GM21619 (cell line): ENCODE data around the gene PRPF8.
A peak's percentile ranks its signal among the peaks of the same experiment; 100 is the strongest.

Experiments used
- ATAC-seq: cut with Tn5 transposase; IDR thresholded peaks from one replicate; pipeline ENCODE4 v1.9.1; 2021; ENCODE audit not compliant: unreplicated experiment

PRPF8 gene

DNA sequence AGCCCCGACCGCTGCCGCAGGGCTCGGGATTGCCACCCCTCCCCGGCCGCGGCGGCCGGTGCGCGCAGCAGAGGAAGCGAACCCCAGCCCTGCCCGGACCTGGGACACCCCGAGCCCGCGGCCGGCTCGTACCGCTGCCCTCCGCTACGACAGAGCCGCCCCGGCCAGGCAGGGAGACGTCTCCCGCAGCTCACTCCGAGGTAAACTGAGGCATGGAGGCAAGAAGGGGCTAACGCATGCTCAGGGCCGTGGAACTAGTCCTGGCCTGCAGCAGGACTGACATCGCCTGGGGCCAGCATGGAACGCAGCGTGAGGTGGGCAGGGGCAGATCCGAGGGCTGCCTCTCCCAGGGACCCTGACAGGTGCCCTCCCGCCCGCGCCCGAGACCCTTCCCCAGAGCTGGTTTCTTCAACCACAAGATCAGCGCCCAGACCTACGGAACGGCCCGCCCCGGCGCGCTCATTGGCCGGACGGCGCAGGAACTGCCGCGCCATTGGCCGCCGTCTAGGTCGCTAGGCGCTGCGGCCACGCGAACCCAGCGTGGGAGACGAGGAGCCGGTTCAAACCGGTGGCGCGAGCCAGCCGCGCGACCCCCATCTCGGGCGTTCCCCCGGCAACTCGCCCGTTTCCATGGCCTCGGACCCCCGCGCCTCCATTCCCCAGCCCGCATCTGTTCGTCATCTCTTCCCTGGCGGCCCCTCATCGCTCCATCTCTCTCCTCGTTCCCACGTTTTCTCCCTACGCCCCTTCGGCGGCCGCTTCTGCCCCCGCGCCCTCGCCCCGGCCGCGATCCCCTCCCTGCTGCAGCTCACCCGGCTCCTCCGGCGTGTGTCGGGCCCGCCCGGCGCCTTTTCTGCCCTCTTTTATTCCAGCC lies 56.4 kb downstream of the PRPF8 start, which contains the start of gene SLC43A2:
Gene SLC43A2, minus strand, starts transcription at position 853 of the 874 bp plus-strand sequence. CDS start 960 bp downstream, outside the sequence.
- ATAC-seq = peak; percentile 57

DNA sequence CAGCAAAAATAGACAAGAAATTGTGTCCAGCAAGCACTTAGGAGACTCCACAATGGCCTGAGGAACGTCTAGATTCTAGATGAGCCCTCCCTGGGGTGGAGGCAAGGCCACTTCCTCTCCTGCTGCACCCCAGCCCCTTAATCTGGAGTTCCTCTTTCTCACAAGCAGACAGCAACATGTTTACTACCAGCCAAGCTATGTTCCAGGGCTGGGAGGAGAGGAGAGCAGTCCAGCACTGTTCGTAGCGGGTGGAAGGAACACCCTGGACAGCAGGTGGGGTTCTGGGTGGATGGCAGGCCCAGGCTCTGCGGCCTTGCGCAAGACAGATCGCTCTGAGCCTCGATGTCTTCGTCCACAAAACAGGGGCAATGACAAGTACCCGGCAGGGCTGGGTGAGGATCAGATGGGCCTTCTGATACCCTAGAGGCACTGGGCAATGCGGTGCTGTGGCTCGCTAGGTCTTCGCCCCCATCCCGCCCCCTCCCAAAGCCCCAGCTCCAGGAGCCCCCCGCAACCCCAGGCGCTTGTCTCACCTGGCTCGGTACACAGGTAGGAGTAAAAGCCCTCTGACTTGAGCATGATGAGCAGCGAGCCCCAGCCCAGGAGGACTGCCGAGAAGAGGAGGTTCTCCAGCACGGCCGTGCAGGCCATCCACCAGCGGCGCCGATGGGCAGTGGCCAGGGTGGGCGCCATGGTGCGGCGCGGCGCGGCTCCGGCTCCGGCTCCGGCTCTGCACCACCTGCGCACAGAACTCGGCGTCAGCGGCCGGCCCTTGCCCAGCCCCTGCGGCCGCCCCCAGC lies 57.3 kb downstream of the PRPF8 start:
- peak; percentile 5 for ATAC-seq

DNA sequence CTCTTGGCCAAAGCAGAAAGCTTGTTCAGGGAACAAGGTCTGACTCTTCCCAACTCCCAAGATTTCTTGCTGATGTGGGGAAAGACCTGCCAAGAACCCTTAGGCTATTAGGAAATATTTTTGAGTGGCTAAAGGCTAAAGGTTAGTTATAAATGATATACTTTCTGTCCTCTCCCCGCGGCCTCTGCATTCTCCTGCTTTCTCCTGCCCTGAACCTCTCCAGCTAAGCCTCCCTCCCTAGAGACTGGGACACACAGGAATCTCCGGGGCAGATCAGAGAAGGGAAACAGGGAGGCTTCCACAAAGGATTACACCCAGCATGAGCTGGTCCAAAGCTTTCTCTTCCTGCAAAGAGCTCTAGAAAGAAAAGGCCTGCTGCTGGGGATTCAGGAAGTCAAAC lies 58.3 kb downstream of the PRPF8 start:
- ATAC-seq = no peak

DNA sequence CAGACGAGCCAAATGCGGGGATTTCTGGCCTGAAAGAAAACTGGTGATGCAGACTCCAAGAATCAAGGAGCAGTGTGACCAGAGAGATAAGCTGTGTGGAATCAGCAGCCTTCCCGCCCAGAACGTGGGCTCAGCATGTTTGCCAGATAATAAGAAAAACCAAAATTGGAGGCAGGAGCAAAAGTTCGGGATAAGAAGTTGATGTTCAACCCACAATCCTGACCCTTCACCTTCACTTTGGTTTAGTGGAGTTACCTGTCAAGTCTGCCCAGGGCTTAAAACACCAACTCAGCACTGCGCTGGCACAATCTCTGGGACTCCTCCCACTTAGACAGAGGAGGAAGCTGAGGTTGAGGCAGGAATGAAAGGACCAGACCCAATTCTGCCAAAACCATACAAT lies 59.1 kb downstream of the PRPF8 start:
- ATAC-seq = no peak

DNA sequence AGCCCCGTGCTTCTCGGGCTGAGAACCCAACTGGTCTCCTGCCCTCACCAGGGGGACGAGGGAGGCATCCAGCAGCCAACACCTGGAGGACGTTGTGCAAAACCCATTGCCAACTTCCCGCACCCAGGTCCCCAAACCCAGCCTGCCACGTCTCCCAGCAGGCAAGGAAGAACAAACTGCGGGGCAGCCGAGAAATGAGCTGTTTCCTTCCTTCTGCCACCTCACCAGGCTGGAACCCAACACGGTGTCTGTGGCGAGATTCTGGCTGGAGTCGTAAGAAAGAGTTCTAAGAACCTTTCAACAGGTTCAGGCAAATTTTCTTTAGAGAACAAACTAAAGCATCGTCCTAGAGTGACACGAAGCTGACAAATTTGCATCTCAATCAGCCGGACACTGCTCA lies 59.6 kb downstream of the PRPF8 start:
- no peak for ATAC-seq

DNA sequence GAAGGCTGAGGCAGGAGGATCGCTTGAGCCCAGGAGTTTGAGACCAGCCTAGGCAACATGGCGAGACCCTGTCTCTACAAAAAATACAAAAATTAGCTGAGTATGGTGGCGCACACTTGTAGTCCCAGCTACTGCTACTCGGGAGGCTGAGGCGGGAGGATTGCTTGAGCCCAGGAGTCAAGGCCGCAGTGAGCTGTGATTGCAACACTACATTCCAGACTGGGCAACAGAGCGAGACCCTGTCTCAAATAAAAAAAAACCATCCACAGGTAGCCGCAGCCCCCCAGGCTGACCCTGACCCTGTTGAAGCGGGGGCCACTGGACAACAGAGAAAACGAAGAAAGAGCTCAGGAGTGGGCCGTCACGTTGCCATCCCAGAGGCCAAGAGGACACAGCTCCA lies 60.0 kb downstream of the PRPF8 start:
- no peak for ATAC-seq

DNA sequence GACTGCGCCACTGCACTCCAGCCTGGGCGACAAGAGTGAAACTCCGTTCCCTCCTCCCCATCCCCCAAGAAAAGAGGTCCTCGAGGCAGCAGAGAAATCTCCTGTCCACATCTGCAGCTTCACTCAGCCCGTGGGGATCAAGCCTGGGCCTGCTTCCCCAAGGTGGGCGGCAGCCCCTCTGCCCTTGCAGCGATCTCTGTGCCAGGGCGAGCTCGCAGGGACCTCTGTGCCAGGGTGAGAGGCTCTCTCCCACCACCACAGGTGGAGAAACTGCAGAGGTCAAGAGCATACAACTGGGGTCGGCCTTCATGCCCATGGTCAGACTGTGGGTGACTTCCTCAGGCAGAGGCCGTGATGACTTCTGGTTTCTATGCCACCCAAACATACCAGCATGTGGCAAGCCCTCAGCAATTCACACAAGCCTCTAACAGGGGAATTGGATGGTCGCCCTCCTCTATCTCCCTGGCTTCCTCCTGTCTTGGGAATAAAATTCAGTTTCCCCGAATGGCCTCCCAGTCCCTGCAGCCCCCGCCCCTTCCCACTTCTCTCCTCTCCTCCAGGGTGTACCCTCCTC lies 61.5 kb downstream of the PRPF8 start:
- ATAC-seq = no peak

DNA sequence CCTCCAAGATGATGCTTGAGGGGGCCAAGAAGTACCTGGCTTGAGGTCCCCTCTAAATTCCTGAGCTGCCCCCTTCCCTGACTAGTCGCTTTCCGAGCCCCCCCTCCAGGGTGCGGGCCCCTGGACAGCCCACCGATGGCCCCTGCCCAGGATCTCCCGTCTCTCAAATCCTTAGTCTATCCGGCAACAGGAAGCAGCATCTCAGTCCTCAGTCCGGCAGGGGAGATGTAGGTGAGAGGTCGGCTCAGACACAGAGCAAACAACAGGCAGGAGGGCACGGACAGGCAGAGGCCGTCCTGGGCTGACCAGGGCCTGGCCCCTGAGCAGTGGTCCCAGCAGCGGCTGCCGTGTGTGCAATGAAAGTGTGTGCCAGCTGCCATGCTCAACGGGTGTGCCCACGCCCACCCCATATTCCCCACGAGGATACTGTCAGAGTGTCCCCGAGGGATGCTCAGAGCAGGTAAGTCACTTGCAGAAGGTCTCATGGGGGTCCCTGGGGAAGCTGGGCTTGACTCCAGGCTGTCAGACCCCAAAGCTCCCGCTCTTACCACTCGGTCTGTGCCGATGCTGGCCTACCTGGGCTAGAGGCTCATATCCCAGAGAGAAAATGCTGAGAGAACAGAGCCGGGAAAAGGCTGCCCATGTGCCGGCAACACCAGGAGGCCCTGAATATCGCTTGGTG lies 63.3 kb downstream of the PRPF8 start:
- no peak for ATAC-seq

DNA sequence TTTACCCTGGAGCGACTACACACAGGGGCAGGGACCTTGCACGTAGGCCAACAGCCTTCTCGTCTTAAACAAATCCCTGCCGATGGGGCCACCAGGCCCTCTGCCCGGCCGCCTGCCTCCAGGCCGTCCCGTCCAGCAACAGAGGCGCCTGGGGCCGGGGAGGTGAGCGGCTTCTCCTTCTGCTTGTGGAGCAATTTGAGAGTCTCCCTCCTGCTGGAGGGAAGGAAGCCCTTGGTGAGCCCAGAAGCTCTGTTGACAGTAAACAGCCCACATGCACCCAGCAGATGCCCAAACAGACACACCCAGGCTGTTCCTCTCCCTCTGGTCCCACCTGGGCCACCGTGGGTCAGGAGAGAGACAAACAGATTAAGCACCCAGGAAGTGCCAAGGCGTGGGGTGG lies 64.2 kb downstream of the PRPF8 start:
- ATAC-seq = no peak

DNA sequence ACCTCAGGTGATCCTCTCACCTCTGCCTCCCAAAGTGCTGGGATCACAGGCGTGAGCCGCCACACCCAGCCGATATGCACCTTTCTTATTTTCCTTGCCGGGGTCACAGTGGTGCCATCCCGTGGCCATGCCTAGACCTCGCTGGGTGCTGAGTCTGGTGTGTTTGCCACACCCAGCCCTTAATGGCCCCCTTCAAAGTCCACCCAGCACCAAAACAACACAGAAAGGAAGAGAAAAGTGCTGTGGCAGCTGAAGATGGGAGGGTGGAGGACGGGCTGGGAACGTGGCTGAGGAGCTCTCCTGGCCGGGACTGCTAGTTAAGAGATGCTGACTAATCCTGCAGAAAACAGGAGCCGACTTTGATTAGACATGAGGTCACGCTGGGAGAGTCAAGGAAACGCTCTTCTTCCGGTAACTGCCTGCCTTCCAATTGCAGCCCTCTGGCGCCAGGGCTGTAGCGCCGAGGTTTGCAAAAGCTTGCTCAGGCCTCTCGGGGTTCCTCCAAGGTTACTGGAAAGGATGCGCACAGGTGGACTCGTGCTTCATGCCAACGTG lies 67.0 kb downstream of the PRPF8 start:
- no peak for ATAC-seq

DNA sequence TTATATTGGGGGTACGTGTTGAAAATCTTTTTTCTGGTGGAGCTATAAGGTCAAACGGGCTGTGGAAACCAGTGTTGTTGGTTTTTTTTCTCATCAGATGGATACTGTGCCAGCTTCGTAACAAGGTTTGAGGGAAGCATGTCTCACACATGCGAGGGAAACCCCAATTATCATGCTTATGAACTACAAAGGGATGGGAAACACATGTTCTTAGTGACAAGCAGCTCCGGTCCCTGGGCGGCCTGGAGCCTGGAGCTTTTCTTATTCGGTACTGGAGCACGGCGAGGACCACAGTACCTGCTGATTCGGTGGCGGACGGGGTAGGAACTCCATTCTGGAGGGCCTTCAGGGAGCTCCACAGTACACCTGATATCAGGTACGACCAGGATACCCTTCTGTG lies 68.6 kb downstream of the PRPF8 start:
- ATAC-seq = no peak

DNA sequence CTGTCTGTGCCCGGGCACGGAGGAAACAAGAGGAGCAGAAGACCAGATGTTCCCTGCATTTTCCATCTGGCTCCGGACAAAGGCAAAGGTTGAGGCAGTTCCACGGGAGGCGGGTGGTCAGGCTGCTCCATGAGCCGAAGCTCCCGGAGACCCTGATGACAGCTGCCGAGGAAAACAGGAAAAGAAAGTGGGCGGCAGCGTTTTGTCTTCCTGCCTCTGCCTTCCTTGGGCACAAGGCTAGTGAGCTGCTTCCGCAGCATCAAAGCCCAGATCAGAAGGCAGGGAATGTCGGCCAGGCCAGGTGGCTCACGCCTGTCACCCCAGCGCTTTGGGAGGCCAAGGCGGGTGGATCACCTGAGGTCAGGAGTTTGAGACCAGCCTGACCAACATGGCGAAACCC lies 72.3 kb downstream of the PRPF8 start:
- no peak for ATAC-seq

DNA sequence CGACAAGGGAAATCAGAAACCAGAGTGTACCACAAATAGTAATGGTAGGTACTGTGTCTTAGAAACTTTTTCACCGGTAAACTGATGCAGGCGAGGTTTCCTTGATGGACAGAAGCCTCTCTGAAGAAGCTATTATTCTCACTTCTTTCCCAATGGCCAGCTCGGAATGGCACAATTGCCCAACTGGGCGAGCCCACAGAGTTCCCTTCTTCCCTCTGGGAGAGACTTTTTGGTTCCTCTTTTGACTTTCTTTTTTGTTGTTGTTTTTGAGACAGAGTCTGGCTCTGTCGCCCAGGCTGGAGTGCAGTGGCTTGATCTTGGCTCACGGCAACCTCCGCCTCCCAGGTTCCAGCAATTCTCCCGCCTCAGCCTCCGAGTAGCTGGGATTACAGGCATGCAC lies 73.0 kb downstream of the PRPF8 start:
- no peak for ATAC-seq

DNA sequence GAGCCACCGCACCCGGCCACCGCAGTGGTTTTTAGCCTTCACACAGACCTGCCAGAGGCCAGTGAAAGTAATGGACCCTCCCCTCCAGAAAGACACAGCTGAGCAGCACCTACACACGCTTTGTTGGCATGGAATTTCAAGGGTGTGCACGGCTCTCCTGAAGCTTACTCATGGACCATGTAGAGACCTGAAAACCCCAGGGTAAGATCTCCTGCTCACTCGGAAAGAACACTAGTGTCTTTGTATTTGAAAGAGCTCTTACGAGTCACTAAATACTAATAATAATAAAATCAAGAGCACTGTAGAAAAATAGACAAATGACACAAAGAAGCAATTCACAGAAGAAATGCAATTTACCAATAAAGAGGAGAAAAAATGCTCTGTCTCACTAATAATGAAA lies 76.0 kb downstream of the PRPF8 start:
- ATAC-seq = no peak

DNA sequence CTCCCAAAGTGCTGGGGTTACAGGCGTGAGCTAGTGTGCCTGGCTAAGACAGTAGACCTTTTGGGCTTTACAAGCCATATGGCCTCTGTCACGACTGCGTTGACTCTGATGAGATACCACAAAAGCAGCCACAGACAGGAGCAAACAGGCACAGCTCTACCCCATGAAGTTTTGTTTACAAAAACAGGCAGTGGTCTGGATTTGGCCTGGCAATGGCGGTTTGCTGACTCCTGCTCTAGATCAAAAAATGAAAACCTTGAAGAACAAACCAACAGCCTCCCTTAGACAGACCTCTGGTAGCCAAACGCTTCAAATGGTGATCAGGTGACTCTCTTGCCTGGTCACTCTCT lies 76.7 kb downstream of the PRPF8 start:
- ATAC-seq = no peak

DNA sequence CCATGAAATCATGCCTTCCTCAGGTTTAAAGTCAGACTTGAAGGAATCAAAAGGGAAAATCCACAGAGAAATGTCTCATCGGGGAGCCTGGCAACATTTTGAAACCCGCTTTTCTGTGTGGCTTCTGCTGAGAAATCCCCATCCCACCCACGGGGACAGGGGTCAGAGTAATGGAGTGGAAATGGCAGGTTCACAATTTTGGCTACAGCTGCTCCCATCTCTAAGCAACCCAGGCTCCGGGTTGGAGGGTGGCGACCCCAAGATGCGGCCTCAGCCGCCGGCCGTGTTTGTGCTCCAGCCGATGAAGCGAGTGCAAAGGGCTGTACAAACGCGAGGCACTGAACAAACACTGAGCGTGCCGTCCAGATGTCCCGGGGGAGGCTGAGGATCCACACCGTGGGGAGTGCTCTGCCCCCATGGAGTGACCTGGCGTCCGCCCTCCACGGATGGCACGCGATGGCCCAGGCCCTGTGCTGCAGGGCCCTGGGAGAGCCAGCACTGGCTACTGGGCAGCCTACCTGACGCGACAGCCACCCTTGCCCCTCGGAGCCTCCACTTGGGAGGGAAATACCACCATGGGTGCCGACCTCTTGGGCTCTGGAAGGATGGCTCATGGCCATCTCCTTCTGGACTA lies 78.2 kb downstream of the PRPF8 start:
- no peak for ATAC-seq

DNA sequence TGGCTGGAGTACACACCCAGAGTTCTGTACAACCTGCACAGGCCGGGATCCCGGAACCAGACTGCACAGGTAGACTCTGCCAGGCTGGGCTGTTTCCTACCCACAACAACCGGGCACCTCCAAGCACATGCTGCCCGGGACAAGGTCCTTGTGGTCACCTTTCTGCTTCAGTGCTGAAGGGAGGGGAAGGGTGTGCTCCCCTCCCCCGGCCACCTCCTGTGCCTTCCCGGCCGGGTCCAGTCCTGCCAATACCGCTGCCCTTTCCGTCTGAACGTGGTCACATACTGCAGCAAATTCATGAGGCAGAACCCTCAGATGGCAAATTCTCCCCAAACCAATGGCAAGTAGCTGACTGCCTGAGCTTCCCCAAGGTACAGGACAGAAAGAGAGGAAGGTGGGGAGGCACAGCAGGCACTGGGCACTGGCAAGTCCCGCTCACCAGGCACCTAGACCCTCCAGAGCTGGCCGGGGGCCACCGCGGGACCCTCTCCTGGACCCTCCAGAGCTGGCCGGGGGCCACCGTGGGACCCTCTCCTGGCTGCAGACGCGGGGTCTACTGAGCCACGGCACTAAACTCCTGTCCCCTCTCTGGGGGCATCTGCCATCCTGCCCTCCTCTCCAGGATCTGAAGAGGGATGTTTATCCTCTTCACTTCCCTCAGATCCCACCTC lies 78.9 kb downstream of the PRPF8 start:
- ATAC-seq = no peak

DNA sequence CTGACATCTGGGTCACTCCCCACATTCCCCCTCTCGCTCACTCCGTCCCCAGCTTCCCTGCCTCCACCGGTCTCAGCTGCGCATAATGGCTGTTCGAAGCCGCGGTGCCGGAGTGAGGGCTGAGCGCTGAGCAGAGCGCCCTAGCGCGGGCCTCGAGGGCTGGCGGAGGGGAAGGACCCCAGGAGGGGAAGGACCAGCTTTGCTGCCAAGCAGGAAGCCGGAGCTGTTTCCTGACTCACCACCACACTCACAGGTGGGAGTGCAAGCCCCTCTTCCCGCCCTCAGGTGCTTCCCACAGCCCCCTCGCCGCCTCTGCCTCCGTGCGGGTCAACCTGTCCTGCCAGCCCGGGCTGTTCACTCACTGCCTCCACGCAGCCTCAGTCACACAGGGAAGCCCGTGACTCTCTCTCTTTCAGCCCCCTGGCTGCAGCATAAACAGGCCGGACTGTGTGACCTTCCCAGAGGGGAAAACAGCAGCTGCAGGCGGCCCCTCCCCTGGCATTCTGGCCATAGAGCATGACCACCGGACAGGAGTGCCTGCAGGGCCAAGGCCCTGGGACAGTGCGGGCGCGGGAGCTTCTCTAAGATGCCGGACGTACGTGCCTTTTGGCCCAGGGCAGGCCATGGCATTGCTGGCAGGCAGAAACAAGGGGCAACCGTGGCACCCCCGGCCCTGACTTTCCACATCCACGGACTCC lies 79.7 kb downstream of the PRPF8 start:
- ATAC-seq = no peak

DNA sequence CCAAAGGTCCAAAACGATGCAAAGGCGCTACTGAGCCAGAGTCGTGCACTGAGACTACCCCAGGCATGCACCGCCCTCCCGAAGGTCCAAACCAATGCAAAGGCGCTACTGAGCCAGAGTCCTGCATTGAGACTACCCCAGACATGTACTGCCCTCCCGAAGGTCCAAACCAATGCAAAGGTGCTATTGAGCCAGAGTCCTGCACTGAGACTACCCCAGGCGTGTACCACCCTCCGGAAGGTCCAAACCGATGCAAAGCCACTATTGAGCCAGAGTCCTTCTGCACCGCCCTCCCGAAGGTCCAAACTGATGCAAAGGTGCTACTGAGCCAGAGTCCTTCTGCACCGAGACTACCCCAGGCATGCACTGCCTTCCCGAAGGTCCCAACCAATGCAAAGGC lies 83.1 kb downstream of the PRPF8 start:
- no peak for ATAC-seq
